Karpas-422 (cell line): ENCODE results near the gene HNRNPUL1. TPM values are rescaled to one million over a fixed set of nuclear protein-coding genes. Genes with fewer than 3 reads are reported as not detected.

Experiments used
- DNase-seq: peaks from one replicate; pipeline ENCODE4 v3.0.0-alpha.2; 2015
- H2AFZ ChIP-seq: fragments of 200-600 bp; sonication (generic); 2 replicates; pipeline ENCODE4 v1.6.1; 2014; ENCODE audit warnings: antibody characterized with exemption, low read length, mixed read lengths
- H3K27ac ChIP-seq: fragments of 200-600 bp; sonication (generic); 2 replicates; pipeline ENCODE4 v1.5.1; 2014; ENCODE audit warnings: mild to moderate bottlenecking, low read length, moderate library complexity
- H3K27me3 ChIP-seq: fragments of 200-600 bp; sonication (generic); 2 replicates; pipeline ENCODE4 v1.6.1; 2014; ENCODE audit warnings: low read length, mixed read lengths
- H3K36me3 ChIP-seq: fragments of 200-600 bp; sonication (generic); 2 replicates; pipeline ENCODE4 v1.6.1; 2014; ENCODE audit warnings: low read length, mixed read lengths; ENCODE audit not compliant: insufficient read depth
- H3K4me1 ChIP-seq: fragments of 200-600 bp; sonication (generic); 2 replicates; pipeline ENCODE4 v1.6.1; 2014; ENCODE audit warnings: mild to moderate bottlenecking, low read length, mixed read lengths
- H3K4me2 ChIP-seq: fragments of 200-600 bp; sonication (generic); 2 replicates; pipeline ENCODE4 v1.6.1; 2014; ENCODE audit warnings: low read length, low read depth, mild to moderate bottlenecking; ENCODE audit not compliant: poor library complexity, severe bottlenecking
- H3K4me3 ChIP-seq: fragments of 200-600 bp; sonication (generic); 2 replicates; pipeline ENCODE4 v1.5.1; 2014; ENCODE audit warnings: mild to moderate bottlenecking, antibody characterized with exemption, low read length, mixed read lengths
- H3K79me2 ChIP-seq: fragments of 200-600 bp; sonication (generic); 2 replicates; pipeline ENCODE4 v1.6.1; 2014; ENCODE audit warnings: mild to moderate bottlenecking, low read length, mixed read lengths
- H3K9ac ChIP-seq: fragments of 200-600 bp; sonication (generic); 2 replicates; pipeline ENCODE4 v1.6.0; 2014; ENCODE audit warnings: low read length
- H3K9me2 ChIP-seq: fragments of 200-600 bp; sonication (generic), shearing (Covaris generic); replicated peaks from 2 replicates; pipeline ENCODE4 v1.6.0; 2014; ENCODE audit warnings: mild to moderate bottlenecking, low read length, moderate library complexity; ENCODE audit not compliant: insufficient read depth
- H3K9me3 ChIP-seq: fragments of 300-700, 200-600 bp; sonication (generic); 2 replicates; pipeline ENCODE4 v1.6.1; 2014; ENCODE audit warnings: low read length, mixed read lengths
- H4K20me1 ChIP-seq: fragments of 200-600 bp; sonication (generic); 2 replicates; pipeline ENCODE4 v1.6.1; 2014; ENCODE audit warnings: mild to moderate bottlenecking, antibody characterized with exemption, low read length, low read depth; ENCODE audit not compliant: insufficient read depth
- total RNA-seq: library from RNA; depleted of rRNA; stranded (reverse); fragments of >200 nt; shearing (Covaris generic); gene quantifications from 2 replicates; pipeline ENCODE4 v1.2.3, GENCODE V29; 2014; ENCODE audit warnings: low replicate concordance

The HNRNPUL1 gene
- total RNA-seq, 1 experiment from 2014 or later: 99.4 TPM

DNA sequence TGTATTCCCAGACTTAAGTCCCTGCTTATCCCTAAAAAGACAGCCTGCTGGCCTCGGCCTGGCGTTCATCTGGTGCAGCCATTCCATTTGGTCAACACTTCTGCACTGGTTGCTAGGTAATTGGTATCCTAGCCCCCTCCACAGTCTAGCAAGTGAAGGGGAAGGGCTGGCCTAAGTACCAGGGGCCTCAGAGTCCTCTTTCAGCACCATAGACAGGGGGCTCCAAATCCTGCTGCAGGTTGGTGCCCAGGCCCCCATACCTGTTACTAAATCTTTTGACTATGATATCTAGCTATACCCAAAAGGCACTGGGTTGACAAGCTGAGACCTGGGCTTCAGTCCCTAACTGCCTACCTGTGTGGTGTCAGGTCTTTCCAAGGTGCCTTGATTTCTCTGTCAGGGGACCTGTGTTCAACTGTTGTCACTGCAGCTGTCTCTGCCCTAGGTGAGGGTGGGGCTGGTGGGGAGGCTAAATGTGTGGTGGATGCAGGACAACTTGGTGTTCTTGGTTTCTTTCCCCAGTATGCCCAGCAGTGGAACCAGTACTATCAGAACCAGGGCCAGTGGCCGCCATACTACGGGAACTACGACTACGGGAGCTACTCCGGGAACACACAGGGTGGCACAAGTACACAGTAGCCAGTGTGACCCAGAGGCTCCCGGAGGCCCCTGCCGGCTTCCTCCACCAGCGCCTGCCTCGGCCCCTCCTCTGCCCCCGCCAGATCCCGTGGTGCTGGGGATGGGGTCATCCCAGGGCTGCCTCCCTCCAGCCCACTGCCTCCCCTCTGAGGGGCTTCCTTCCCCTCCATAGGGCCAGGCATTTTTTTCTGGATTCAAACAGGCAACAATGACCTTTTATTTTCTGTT lies 42.0 kb downstream of the HNRNPUL1 start:
- Histone ChIP-seq H3K9ac (no peak overlapping the region), H3K4me1 (peaks cover 27% of the 10 kb centered on the region), H4K20me1 (no peaks in the 10 kb centered on the region), H3K27me3 (no peaks in the 10 kb centered on the region), H3K79me2 (peaks cover 9% of the 10 kb centered on the region), H3K9me3 (no peaks in the 10 kb centered on the region), H2AFZ (no peak overlapping the region), H3K9me2 (no peaks in the 10 kb centered on the region), H3K4me2 (no peak overlapping the region), H3K4me3 (no peak overlapping the region), H3K36me3 (peaks cover 16% of the 10 kb centered on the region; the same call in 1 of the 2 replicates), H3K27ac (no peak overlapping the region)
- no peak for DNase-seq

DNA sequence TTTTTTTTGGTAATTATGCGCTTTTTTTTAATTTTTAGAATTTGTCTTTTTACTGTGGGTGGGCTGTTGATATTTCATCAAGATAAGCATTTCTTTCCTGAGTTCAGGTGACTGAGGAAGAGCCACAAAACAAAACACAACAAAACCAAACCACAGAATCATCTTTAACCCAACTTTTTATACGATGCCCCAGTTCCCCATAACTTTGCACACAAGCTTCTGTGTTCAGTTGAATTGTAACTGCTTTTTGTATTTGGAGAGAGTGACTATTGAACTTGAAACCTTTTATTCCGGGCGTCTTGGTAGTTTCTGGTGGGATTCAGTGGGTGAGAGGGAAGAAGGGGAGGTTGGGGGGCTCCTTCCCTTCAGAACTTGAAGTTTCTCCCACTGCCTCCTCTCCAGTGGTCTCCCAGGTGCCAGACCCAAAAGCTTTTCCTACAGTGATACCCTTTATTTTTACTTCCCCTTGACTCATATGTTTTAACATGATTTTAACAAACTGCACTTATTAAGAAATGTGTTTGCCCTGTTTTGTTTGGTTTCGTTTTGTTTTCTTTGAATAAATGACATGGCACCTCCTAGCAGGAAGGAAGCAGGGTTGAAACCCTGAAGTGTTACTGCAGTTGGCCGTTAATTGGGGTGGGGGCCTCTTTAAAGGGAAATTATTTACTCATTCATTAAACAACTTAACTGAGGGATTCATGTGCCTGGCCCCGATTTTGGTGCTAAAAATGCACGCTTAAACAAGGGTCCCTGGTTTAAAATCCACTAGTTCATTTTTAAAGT lies 43.1 kb downstream of the HNRNPUL1 start:
- Histone ChIP-seq H3K79me2 (peaks cover 21% of the 10 kb centered on the region), H3K9ac (peak overlapping the region; percentile 28; the same call in 1 of the 2 replicates)

DNA sequence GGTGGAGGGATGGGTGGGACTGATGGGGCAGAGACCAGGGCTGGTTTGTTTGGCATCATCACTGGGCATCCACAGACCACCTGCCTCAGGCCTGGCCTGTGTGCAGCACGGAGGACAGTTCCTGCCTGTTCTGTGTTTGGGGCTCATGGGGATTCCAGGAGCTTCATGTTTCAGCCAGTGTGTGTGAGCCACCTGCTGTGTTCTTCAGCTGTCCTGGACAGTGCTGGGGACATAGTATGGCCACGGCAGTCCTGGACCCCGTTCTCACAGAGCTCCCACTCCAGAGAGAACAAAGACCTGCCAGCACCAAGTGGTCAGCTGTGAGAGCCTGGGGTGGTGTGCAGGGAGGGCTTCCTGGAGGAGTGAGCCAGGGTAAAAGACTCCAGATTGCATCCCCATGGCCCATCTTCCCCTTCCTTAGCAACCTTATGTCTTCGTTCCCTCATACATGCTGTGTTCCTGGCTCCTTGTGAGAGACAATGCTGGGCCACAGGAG lies 43.8 kb downstream of the HNRNPUL1 start:
- H3K4me3 ChIP-seq: no peak overlapping the region
- H3K79me2 ChIP-seq: peaks cover 28% of the 10 kb centered on the region
- no peaks in the 10 kb centered on the region for H3K9me3 ChIP-seq
- H3K36me3 ChIP-seq: peaks cover 17% of the 10 kb centered on the region; the same call in 1 of the 2 replicates
- DNase-seq: no peak
- H4K20me1 ChIP-seq: no peaks in the 10 kb centered on the region
- peak overlapping the region; percentile 77 for H3K27ac ChIP-seq
- H3K9me2 ChIP-seq: no peaks in the 10 kb centered on the region
- no peak overlapping the region for H3K4me2 ChIP-seq
- H2AFZ ChIP-seq: no peak overlapping the region
- no peaks in the 10 kb centered on the region for H3K27me3 ChIP-seq
- peak overlapping the region; percentile 28; the same call in 1 of the 2 replicates for H3K9ac ChIP-seq
- peaks cover 33% of the 10 kb centered on the region for H3K4me1 ChIP-seq

More for the DNA sequence above, 43.1 kb downstream of the HNRNPUL1 start:
- no peak overlapping the region for H3K4me3 ChIP-seq
- peak overlapping the region; percentile 77 for H3K27ac ChIP-seq
- no peaks in the 10 kb centered on the region for H3K9me3 ChIP-seq
- no peak overlapping the region for H3K4me2 ChIP-seq
- peaks cover 14% of the 10 kb centered on the region; the same call in 1 of the 2 replicates for H3K36me3 ChIP-seq
- peak; percentile 39 for DNase-seq
- peaks cover 33% of the 10 kb centered on the region for H3K4me1 ChIP-seq
- H3K27me3 ChIP-seq: no peaks in the 10 kb centered on the region
- no peaks in the 10 kb centered on the region for H4K20me1 ChIP-seq
- no peaks in the 10 kb centered on the region for H3K9me2 ChIP-seq
- no peak overlapping the region for H2AFZ ChIP-seq

DNA sequence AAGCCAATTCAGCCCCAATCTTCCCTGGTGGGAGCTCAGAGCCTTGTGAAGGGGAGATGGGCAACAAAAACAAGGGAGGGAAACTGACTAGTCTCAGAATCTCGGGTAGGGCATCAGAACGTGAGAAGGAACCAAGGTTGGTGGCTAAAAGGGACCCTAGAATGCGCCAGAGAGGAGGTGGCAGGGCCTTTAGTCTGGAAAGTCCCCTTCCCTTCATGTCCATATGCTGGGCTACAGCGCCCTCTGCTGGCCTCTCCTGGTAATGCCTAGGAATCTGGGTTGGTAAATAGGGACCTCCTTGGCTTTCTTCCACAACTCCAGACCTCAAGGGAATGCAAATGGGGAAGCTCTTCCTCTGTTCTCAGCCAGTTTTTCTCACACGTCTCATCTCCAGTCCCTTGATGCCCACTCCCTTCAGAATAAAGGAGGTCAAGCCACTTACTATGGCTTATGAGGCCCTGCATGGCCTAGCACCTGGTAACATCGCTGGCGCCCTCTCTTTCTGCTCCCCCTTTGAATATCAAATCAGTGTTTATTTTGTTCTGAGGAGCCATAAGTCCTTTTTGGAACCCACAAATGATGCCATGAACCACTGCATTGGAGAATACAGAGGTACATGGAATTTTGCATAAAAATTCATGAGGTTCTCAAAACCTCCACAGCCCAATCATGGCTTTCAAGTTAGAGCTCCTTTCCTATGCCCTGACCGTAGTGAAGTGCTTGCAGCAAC lies 44.4 kb downstream of the HNRNPUL1 start:
- Histone ChIP-seq H3K4me3 (peak overlapping the region; percentile 87; the same call in 1 of the 2 replicates), H3K9ac (peak overlapping the region; percentile 87), H2AFZ (no peak overlapping the region), H3K9me2 (no peaks in the 10 kb centered on the region), H3K27me3 (no peaks in the 10 kb centered on the region), H3K4me1 (peaks cover 33% of the 10 kb centered on the region), H3K36me3 (peaks cover 23% of the 10 kb centered on the region; the same call in 1 of the 2 replicates), H4K20me1 (no peaks in the 10 kb centered on the region), H3K9me3 (no peaks in the 10 kb centered on the region), H3K79me2 (peaks cover 34% of the 10 kb centered on the region), H3K27ac (peak overlapping the region; percentile 77), H3K4me2 (peak overlapping the region; percentile 98)
- DNase-seq: peak; percentile 92

DNA sequence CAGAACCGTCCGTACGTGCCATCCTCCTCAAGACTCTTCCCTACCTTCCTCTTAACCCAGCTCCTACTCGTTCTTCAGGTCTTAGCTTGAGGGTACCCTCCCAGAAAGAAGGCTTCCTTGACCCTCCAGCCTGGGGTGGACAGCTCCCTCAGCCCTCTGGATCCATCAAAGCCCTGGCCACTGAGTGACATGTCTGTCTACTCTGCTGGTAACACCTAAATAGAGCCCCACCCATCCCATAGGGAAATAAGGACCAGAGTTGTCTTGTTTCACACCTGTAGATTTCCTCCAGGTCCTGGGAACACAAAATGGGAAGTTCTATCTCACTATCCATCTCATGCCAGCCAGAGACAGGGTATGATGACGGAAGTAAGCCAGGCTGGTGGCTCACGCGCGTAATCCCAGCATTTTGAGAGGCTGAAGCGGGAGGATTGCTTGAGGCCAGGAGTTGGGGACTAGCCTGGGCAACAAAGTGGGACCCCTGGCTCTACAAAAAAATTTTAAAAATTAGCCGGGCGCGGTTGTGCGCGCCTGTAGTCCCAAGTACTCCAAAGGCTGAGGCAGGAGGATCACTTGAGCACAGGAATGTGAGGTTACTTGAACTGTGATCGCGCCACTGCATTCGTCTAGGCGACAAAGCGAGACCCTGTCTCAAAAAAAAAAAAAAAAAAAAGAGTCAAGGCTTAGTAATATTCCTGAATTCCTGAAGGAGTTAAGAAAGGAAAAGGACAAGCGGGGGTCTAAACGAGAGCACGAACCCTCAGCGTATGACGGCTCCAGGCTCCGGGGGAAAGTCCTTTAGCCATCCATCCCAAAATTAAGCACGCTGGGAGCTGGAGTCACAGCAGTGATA lies 45.2 kb downstream of the HNRNPUL1 start:
- Histone ChIP-seq H3K36me3 (peaks cover 20% of the 10 kb centered on the region; the same call in 1 of the 2 replicates), H3K9me2 (no peaks in the 10 kb centered on the region), H3K4me2 (peak overlapping the region; percentile 98), H3K79me2 (peaks cover 40% of the 10 kb centered on the region), H4K20me1 (no peaks in the 10 kb centered on the region), H3K9ac (peak overlapping the region; percentile 87), H3K27me3 (no peaks in the 10 kb centered on the region), H3K27ac (peak overlapping the region; percentile 77), H3K4me1 (peaks cover 33% of the 10 kb centered on the region), H3K4me3 (peak overlapping the region; percentile 87), H3K9me3 (no peaks in the 10 kb centered on the region), H2AFZ (peak overlapping the region; percentile 96; the same call in 1 of the 2 replicates)
- peak; percentile 62 for DNase-seq

DNA sequence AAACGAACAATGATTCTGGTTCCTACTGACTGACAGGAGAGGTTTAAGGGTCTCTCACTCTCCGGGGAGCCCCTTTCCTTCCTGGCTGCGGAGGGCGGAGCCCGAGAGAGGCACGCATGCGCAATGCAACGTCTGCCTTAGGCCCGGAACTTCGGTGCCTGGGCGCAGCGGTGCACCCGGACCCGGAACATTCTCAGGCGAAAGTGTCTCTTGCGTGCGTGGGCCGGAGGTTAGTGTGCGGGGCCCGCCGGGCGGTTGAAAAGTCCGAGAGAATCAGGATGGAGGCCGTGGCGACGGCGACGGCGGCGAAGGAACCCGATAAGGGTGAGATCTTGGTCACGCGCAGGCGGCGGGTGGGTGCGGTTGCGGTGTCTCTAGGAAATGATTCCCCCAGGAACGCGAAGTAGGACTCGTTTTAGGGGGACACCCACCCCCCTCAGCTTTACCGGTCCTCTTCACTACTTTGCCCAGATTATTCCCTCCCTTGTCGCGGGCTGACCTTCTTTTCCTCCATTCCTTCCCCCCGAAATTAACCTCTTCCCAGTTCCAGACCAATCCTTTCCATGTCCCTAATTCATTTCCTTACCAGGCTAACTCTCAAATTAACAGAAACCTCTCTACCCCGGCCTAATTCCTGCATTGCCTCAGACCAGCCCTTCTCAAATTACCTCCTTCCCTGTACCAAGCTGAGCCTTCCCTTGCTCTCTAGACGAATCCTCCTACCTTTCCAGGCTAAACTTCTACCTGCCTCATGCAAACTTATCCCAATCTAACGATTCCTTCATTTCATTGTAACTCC lies 46.1 kb downstream of the HNRNPUL1 start, which contains the start of gene CCDC97:
CCDC97 (plus strand) TSS at position 140 of the 799 bp plus-strand sequence; CDS start at position 279, 139 bp downstream.
- Histone ChIP-seq H3K27ac (peak within 1 kb of the TSS; percentile 77), H2AFZ (peak within 1 kb of the TSS; percentile 96; the same call in 1 of the 2 replicates), H3K27me3 (no peaks in the 10 kb centered on the region), H3K9me2 (no peaks in the 10 kb centered on the region), H3K4me2 (peak within 1 kb of the TSS; percentile 98), H4K20me1 (no peaks in the 10 kb centered on the region), H3K4me1 (peaks cover 33% of the 10 kb centered on the region), H3K36me3 (peaks cover 21% of the 10 kb centered on the region; the same call in 1 of the 2 replicates), H3K9me3 (no peaks in the 10 kb centered on the region), H3K4me3 (peak within 1 kb of the TSS; percentile 87), H3K9ac (peak within 1 kb of the TSS; percentile 87), H3K79me2 (peaks cover 42% of the 10 kb centered on the region)
- DNase-seq: peak; percentile 95
